Smooth muscle cell (in vitro differentiated cells): ENCODE data around the gene PLEKHA6. TPM values are rescaled to one million over a fixed set of nuclear protein-coding genes. Genes with fewer than 3 reads are reported as not detected.
A peak's percentile ranks its signal among the peaks of the same experiment; 100 is the strongest.

ENCODE experiments used
- DNase-seq: peaks from one replicate; lab custom pipeline; 2025; ENCODE audit not compliant: unreplicated experiment; lab: John Stamatoyannopoulos, UW
- H2AFZ ChIP-seq: fragments of 200-600 bp; sonication (generic); 2 replicates; pipeline ENCODE4 v1.6.0; 2016; ENCODE audit warnings: antibody characterized with exemption, low read depth, mild to moderate bottlenecking
- H3F3A ChIP-seq: fragments of 200-600 bp; sonication (generic); 2 replicates; pipeline ENCODE4 v1.6.0; 2017; ENCODE audit warnings: antibody characterized with exemption, low read depth
- H3K27ac ChIP-seq: fragments of 200-600 bp; sonication (generic); 2 replicates; pipeline ENCODE4 v1.5.1; 2016; ENCODE audit warnings: low read depth, mild to moderate bottlenecking
- H3K27me3 ChIP-seq: fragments of 200-600 bp; sonication (generic); 2 replicates; pipeline ENCODE4 v1.6.1; 2016; ENCODE audit warnings: low read depth, mild to moderate bottlenecking
- H3K36me3 ChIP-seq: fragments of 200-600 bp; sonication (generic); 2 replicates; pipeline ENCODE4 v1.5.1; 2016; ENCODE audit warnings: low read depth
- H3K4me1 ChIP-seq: fragments of 200-600 bp; sonication (generic); 2 replicates; pipeline ENCODE4 v1.5.1; 2016; ENCODE audit warnings: low read depth
- H3K4me2 ChIP-seq: fragments of 200-600 bp; sonication (generic); 2 replicates; pipeline ENCODE4 v1.6.0; 2016; ENCODE audit warnings: mild to moderate bottlenecking
- H3K4me3 ChIP-seq: fragments of 200-600 bp; sonication (generic); 2 replicates; pipeline ENCODE4 v1.5.1; 2016; ENCODE audit warnings: mild to moderate bottlenecking
- H3K79me2 ChIP-seq: fragments of 200-600 bp; sonication (generic); 2 replicates; pipeline ENCODE4 v1.6.0; 2016; ENCODE audit warnings: low read depth, mild to moderate bottlenecking
- H3K9ac ChIP-seq: fragments of 200-600 bp; sonication (generic); 2 replicates; pipeline ENCODE4 v1.6.0; 2016; ENCODE audit warnings: low read depth
- H3K9me3 ChIP-seq: fragments of 200-600 bp; sonication (generic); replicated peaks from 2 replicates; pipeline ENCODE4 v1.5.1; 2016; ENCODE audit warnings: low read depth
- H4K20me1 ChIP-seq: fragments of 200-600 bp; sonication (generic); 2 replicates; pipeline ENCODE4 v1.6.0; 2016; ENCODE audit warnings: low read depth
- WGBS: methylation state at CpG from one replicate; pipeline ENCODE4 v1.1.7; 2016; ENCODE audit warnings: low lambda C conversion rate; 5-methylcytosine and 5-hydroxymethylcytosine counted together
- polyA plus RNA-seq: library from polyadenylated mRNA; unstranded; fragments of >200 nt; fragmentation: Nextera tagmentation; extraction: Ambion mirVana; gene quantifications from 2 replicates; pipeline ENCODE4 v1.2.1, GENCODE V29; 2016
- total RNA-seq: library from RNA; depleted of rRNA; stranded (reverse); fragments of >200 nt; gene quantifications from 2 replicates; pipeline ENCODE4 v1.2.3, GENCODE V29; 2014
- TF ChIP-seq, protein P1 (sequence below): fragments of 200-600 bp; sonication (generic); IDR thresholded peaks from 2 replicates; pipeline ENCODE4 v1.5.1; 2017; ENCODE audit warnings: borderline replicate concordance, mild to moderate bottlenecking, antibody characterized with exemption; ENCODE audit not compliant: insufficient read depth, poor library complexity, severe bottlenecking

The PLEKHA6 gene
- total and polyA plus RNA-seq, 2 experiments from 2014 or later, result 0.45 to 0.85 TPM

DNA sequence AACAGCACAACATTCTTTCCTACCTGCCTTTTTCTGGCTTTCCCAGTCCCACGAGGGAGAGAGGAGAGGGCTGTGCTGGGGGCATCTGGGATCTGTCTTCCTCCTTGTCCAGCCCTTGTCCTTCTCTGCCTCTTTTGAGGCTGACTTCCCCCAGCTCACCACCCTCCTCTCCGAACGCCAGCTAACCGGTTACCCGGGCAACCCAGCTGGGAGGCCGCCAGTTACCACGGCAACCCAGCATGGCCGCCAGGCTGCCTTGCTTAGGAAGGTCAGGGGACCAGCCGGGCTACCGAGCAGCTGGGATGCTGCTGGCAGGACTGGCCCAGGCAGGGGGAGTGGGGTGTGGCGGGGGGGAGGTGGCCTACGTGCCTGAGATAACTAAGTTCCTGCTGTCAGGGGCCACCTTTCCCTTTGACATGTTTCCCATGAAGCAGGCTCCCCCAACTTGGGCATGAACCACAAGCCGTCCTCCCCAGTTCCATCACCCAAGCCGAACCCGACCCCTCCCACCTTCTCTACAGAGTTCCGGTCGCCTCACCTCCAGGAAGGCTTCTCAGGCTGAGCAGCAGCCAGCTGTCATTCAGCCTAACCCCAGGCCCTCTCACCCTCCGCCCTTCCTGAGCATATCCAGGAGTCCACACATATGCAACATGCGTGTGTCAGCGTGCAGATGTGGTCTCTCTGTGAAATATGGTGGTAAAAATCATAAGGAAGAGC lies 8.7 kb downstream of the PLEKHA6 start:
- H3K4me1 ChIP-seq, result peaks cover 6% of the 10 kb centered on the region
- no peak overlapping the region for H3K4me3 ChIP-seq
- no peaks in the 10 kb centered on the region for H3F3A ChIP-seq
- peak overlapping the region; percentile 33 for H3K4me2 ChIP-seq
- no peaks in the 10 kb centered on the region for H4K20me1 ChIP-seq
- H3K36me3 ChIP-seq, result no peaks in the 10 kb centered on the region
- DNase-seq, result peak; percentile 42
- peak overlapping the region; percentile 10 for H2AFZ ChIP-seq
- H3K27ac ChIP-seq, result no peak overlapping the region
- 34% methylated on average over 20 of the region's 20 CpGs for WGBS
- no peaks in the 10 kb centered on the region for H3K27me3 ChIP-seq
- H3K79me2 ChIP-seq, result no peaks in the 10 kb centered on the region
- TF ChIP-seq, protein P1, sequence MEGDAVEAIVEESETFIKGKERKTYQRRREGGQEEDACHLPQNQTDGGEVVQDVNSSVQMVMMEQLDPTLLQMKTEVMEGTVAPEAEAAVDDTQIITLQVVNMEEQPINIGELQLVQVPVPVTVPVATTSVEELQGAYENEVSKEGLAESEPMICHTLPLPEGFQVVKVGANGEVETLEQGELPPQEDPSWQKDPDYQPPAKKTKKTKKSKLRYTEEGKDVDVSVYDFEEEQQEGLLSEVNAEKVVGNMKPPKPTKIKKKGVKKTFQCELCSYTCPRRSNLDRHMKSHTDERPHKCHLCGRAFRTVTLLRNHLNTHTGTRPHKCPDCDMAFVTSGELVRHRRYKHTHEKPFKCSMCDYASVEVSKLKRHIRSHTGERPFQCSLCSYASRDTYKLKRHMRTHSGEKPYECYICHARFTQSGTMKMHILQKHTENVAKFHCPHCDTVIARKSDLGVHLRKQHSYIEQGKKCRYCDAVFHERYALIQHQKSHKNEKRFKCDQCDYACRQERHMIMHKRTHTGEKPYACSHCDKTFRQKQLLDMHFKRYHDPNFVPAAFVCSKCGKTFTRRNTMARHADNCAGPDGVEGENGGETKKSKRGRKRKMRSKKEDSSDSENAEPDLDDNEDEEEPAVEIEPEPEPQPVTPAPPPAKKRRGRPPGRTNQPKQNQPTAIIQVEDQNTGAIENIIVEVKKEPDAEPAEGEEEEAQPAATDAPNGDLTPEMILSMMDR, result no peak
- no peak overlapping the region for H3K9ac ChIP-seq
- H3K9me3 ChIP-seq, result no peaks in the 10 kb centered on the region

DNA sequence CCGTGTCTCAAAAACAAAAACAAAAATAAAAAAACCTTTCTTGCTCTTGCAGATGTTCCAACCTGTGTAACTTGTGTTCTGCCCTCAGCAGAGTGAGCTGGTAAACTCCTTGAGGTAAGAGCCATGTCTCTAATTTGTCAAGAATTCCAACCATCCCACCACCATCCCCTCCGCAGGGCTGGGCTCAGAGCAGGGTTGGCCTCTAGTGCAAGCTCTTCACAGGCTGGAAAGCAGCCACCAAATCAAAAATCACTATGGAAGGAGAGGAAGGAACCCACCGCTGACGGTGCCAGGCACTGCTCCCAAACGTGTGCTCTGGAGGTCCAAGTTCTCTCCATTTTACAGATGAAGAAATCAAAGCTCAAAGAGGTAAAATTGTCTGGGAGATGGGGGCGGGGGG lies 9.4 kb downstream of the PLEKHA6 start:
- Histone ChIP-seq H3K4me2 (peak overlapping the region; percentile 33), H3K27me3 (no peaks in the 10 kb centered on the region), H3K9me3 (no peaks in the 10 kb centered on the region), H3F3A (no peaks in the 10 kb centered on the region), H3K27ac (no peak overlapping the region), H3K36me3 (no peaks in the 10 kb centered on the region), H3K4me1 (peaks cover 6% of the 10 kb centered on the region), H3K79me2 (no peaks in the 10 kb centered on the region), H4K20me1 (no peaks in the 10 kb centered on the region), H2AFZ (peak overlapping the region; percentile 10), H3K9ac (no peak overlapping the region), H3K4me3 (no peak overlapping the region)
- TF ChIP-seq, protein P1, result no peak
- 77% methylated on average over 6 of the region's 6 CpGs for WGBS
- no peak for DNase-seq

DNA sequence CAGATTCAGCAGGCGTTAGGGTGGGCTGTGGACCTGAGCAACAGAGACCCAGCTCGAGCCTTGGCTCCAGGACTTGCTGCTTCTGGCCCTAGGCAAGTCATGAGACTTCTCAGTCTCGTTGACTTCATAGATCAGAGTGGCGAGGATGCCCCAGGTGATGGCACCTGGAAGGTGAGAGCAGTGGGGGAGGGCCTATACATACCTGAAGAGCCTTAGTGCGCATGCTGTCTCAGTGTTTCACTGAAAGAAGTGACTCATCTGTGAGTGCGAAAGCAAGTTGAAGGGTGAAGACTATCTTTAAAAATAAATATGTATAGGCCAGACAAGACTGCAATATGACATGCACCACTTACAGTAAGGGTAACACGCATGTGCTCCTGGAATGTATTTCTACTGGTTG lies 10.1 kb downstream of the PLEKHA6 start:
- Histone ChIP-seq H3K9ac (no peak overlapping the region), H3K27me3 (no peaks in the 10 kb centered on the region), H4K20me1 (no peaks in the 10 kb centered on the region), H3K27ac (no peak overlapping the region), H3K36me3 (no peaks in the 10 kb centered on the region), H3K4me3 (no peak overlapping the region), H3K79me2 (no peaks in the 10 kb centered on the region), H3K4me2 (no peak overlapping the region), H3F3A (no peaks in the 10 kb centered on the region), H2AFZ (no peak overlapping the region), H3K9me3 (no peaks in the 10 kb centered on the region), H3K4me1 (peaks cover 6% of the 10 kb centered on the region)
- no peak for DNase-seq
- 71% methylated on average over 7 of the region's 7 CpGs for WGBS
- TF ChIP-seq, protein P1, result no peak

DNA sequence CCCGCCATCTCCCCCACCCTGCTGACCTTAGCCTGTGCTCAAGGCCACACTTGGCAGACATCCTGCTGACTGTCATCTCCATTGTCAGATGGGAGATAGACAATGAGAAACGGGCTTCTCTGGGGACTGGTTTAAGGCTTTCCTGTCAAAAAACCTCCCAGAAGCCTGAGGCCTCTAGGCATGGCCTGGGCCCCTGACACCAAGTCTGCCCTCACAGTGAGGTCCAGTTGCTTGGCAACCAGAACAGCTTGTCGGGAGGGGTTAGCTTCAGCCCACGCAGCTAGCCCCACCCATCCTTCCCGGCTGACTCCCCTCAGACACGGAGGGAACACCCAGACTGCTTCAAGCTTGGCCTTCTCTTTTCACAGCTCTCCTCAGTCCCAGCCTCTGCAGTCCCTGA lies 11.0 kb downstream of the PLEKHA6 start:
- peak overlapping the region; percentile 42 for H3K27ac ChIP-seq
- H3K27me3 ChIP-seq, result no peaks in the 10 kb centered on the region
- WGBS, result 16% methylated on average over 6 of the region's 6 CpGs
- DNase-seq, result no peak
- no peaks in the 10 kb centered on the region for H3K79me2 ChIP-seq
- peak overlapping the region; percentile 35 for H3K9ac ChIP-seq
- no peaks in the 10 kb centered on the region for H3F3A ChIP-seq
- no peaks in the 10 kb centered on the region for H3K9me3 ChIP-seq
- no peaks in the 10 kb centered on the region for H4K20me1 ChIP-seq
- H3K4me2 ChIP-seq, result peak overlapping the region; percentile 32
- no peak overlapping the region for H3K4me3 ChIP-seq
- H3K36me3 ChIP-seq, result no peaks in the 10 kb centered on the region
- H2AFZ ChIP-seq, result no peak overlapping the region
- TF ChIP-seq, protein P1, result no peak
- peaks cover 6% of the 10 kb centered on the region for H3K4me1 ChIP-seq
